Brain microvascular endothelial cell (primary cell): Measurements from ENCODE around the gene KCND3.

Source experiments
- DNase-seq: peaks from one replicate; pipeline ENCODE4 v3.0.0-alpha.2; 2020
- H3K27ac ChIP-seq: fragments of 250-450 bp; sonication (Bioruptor Pico); 2 replicates; pipeline ENCODE4 v1.5.1; 2020; ENCODE audit warnings: mild to moderate bottlenecking, moderate library complexity
- H3K27me3 ChIP-seq: fragments of 250-450 bp; sonication (Bioruptor Pico); replicated peaks from 2 replicates; pipeline ENCODE4 v1.5.1; 2020; ENCODE audit warnings: mild to moderate bottlenecking
- H3K36me3 ChIP-seq: fragments of 250-450 bp; sonication (Bioruptor Pico); replicated peaks from 2 replicates; pipeline ENCODE4 v1.5.1; 2020; ENCODE audit warnings: mild to moderate bottlenecking
- H3K4me3 ChIP-seq: 2 replicates; pipeline ENCODE4 v1.5.1; 2011; ENCODE audit warnings: low read depth, mild to moderate bottlenecking, control low read depth, low read length, moderate library complexity
- CTCF ChIP-seq: IDR thresholded peaks from 2 replicates; pipeline ENCODE4 v1.5.1; 2011; ENCODE audit warnings: low read depth, mild to moderate bottlenecking, moderate library complexity, low read length, control low read depth, inconsistent platforms; ENCODE audit errors: missing control alignments
- in situ Hi-C: cut with HindIII; loops from 2 replicates; pipeline ENCODE4 v1.10.0; 2017; ENCODE audit warnings: low sequenced_read_pairs, low pct_ligation_motif_present

Gene KCND3

GRCh38 chr1:111848852-111849545 is 140.5 kb downstream of the KCND3 start:
- TF ChIP-seq CTCF = no peak
- no peak for DNase-seq
- H3K36me3 ChIP-seq = no peaks in the 10 kb centered on the region
- H3K27ac ChIP-seq = no peak overlapping the region
- in situ Hi-C loops = no loop called here
- H3K27me3 ChIP-seq = no peaks in the 10 kb centered on the region
- H3K4me3 ChIP-seq = no peak overlapping the region

GRCh38 chr1:111847466-111847865 is 142.0 kb downstream of the KCND3 start:
- in situ Hi-C loops = no loop called here
- H3K27me3 ChIP-seq = no peaks in the 10 kb centered on the region
- H3K4me3 ChIP-seq = no peak overlapping the region
- no peaks in the 10 kb centered on the region for H3K36me3 ChIP-seq
- TF ChIP-seq CTCF = no peak
- DNase-seq = no peak
- H3K27ac ChIP-seq = no peak overlapping the region

- H3K27ac ChIP-seq = no peak overlapping the region
- in situ Hi-C loops = no loop called here
- no peak for DNase-seq
- no peak for TF ChIP-seq CTCF
- H3K36me3 ChIP-seq = no peaks in the 10 kb centered on the region
- no peak overlapping the region for H3K4me3 ChIP-seq
- H3K27me3 ChIP-seq = no peaks in the 10 kb centered on the region
These were observed 142.6 kb downstream of the KCND3 start for GRCh38 chr1:111846842-111847241.

GRCh38 chr1:111843177-111843576 is 146.3 kb downstream of the KCND3 start:
- H3K27me3 ChIP-seq = no peaks in the 10 kb centered on the region
- no peak overlapping the region for H3K4me3 ChIP-seq
- in situ Hi-C loops = no loop called here
- TF ChIP-seq CTCF = no peak
- DNase-seq = no peak
- H3K27ac ChIP-seq = no peak overlapping the region
- no peaks in the 10 kb centered on the region for H3K36me3 ChIP-seq

GRCh38 chr1:111842411-111842810 is 147.1 kb downstream of the KCND3 start:
- Histone ChIP-seq H3K4me3 (no peak overlapping the region), H3K27me3 (no peaks in the 10 kb centered on the region), H3K27ac (no peak overlapping the region), H3K36me3 (no peaks in the 10 kb centered on the region)
- in situ Hi-C loops = no loop called here
- no peak for DNase-seq
- TF ChIP-seq CTCF = no peak

GRCh38 chr1:111841746-111842145 is 147.7 kb downstream of the KCND3 start:
- in situ Hi-C loops = no loop called here
- Histone ChIP-seq H3K4me3 (no peak overlapping the region), H3K27ac (no peak overlapping the region), H3K36me3 (no peaks in the 10 kb centered on the region), H3K27me3 (no peaks in the 10 kb centered on the region)
- TF ChIP-seq CTCF = no peak
- DNase-seq = no peak
